ENCODE data around the gene NBPF6. TPM values are rescaled to one million over a fixed set of nuclear protein-coding genes. Genes with fewer than 3 reads are reported as not detected.
"Not testable (repeated sequence)": the region's sequence is repeated elsewhere in the genome, so short reads cannot be mapped to it uniquely, and the experiment has no call there.

NBPF6 gene
- total RNA-seq, 1 donor from 2014 or later, result not detected

DNA sequence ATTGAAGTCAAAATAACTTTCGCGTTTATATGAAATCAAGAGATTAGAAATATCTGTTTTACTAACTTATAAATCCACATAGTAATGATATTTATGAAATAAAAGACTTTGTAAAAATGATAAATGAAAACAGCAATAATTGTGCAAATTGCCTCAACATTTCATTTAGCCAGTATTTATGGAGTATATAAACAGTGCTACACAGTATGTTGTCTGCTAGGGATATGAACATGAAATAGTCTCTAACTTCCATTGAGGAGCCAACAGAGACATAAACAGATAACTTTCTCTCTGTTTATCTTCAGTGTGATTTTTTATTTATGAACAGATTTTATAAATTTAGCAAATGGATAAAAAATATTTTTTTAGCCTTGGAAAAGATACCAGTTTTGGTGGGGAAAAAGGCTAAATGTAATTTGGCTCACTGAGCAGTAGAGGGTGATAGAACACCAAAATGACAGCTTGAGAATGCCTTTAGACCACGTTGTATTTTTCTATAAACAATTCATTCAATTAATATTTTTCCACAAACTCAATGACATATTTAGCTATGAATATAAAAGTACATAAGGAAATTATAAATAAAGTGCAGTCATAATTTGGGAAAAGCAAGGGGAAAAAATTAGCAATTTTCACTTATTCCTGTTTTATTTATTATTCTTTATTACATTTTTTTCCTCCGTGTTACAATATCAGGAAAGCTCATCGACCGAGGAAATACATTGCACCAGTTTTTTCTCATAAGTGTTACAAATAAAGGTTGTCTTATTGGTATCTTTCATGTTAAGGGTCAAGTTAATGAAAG lies 62.3 kb downstream of the NBPF6 start:
- no peaks in the 10 kb centered on the region for H3K27me3 ChIP-seq (ENCODE audit: control insufficient read depth, insufficient read depth, low read length)
- TF ChIP-seq, protein P1, sequence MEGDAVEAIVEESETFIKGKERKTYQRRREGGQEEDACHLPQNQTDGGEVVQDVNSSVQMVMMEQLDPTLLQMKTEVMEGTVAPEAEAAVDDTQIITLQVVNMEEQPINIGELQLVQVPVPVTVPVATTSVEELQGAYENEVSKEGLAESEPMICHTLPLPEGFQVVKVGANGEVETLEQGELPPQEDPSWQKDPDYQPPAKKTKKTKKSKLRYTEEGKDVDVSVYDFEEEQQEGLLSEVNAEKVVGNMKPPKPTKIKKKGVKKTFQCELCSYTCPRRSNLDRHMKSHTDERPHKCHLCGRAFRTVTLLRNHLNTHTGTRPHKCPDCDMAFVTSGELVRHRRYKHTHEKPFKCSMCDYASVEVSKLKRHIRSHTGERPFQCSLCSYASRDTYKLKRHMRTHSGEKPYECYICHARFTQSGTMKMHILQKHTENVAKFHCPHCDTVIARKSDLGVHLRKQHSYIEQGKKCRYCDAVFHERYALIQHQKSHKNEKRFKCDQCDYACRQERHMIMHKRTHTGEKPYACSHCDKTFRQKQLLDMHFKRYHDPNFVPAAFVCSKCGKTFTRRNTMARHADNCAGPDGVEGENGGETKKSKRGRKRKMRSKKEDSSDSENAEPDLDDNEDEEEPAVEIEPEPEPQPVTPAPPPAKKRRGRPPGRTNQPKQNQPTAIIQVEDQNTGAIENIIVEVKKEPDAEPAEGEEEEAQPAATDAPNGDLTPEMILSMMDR (IDR thresholded peaks at IDR 0.05; ENCODE audit: insufficient read depth, low read length, poor library complexity, severe bottlenecking), result peak; percentile 79
- DNase-seq (ENCODE audit: low read depth), result no peak
- no peak overlapping the region for H3K4me3 ChIP-seq (ENCODE audit: low read depth, low read length)
- H3K36me3 ChIP-seq (ENCODE audit: control insufficient read depth, insufficient read depth, low read length), result no peaks in the 10 kb centered on the region

DNA sequence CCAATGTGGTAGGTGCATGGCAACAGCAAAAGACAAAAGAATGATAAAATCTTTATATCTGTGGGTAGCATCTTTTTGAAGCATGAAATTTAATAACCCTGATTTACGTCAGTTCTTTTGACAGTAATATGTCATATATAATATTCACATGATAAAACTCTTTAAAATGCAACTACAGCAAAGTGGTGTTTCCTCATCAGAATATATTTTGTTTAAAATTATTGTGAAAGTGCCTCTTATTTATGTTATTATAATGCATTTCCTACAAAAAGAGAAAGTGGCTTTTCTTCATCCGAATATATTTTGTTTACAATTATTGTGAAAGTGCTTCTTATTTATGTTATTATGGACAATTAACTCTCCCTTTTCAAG lies 62.9 kb downstream of the NBPF6 start:
- no peak overlapping the region for H3K4me3 ChIP-seq (ENCODE audit: low read depth, low read length)
- no peak for DNase-seq (ENCODE audit: low read depth)
- TF ChIP-seq, protein P1 (IDR thresholded peaks at IDR 0.05; ENCODE audit: insufficient read depth, low read length, poor library complexity, severe bottlenecking), result no peak
- no peaks in the 10 kb centered on the region for H3K27me3 ChIP-seq (ENCODE audit: control insufficient read depth, insufficient read depth, low read length)
- H3K36me3 ChIP-seq (ENCODE audit: control insufficient read depth, insufficient read depth, low read length), result no peaks in the 10 kb centered on the region

DNA sequence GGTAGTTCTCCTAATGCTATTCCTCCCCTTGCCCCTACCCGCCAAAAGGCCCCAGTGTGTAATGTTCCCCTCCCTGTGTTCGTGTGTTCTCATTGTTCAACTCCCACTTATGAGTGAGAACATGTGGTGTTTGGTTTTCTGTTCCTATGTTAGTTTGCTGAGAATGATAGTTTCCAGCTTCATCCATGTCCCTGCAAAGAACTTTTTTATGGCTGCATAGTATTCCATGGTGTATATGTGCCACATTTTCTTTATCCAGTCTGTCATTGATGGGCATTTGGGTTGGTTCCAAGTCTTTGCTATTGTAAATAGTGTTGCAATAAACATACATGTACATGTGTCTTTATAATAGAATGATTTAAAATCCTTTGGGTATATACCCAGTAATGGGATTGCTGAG lies 63.8 kb downstream of the NBPF6 start:
- H3K27me3 ChIP-seq (ENCODE audit: control insufficient read depth, insufficient read depth, low read length); H3K4me3 ChIP-seq (ENCODE audit: low read depth, low read length); H3K36me3 ChIP-seq (ENCODE audit: control insufficient read depth, insufficient read depth, low read length); DNase-seq (ENCODE audit: low read depth): not testable (repeated sequence)

DNA sequence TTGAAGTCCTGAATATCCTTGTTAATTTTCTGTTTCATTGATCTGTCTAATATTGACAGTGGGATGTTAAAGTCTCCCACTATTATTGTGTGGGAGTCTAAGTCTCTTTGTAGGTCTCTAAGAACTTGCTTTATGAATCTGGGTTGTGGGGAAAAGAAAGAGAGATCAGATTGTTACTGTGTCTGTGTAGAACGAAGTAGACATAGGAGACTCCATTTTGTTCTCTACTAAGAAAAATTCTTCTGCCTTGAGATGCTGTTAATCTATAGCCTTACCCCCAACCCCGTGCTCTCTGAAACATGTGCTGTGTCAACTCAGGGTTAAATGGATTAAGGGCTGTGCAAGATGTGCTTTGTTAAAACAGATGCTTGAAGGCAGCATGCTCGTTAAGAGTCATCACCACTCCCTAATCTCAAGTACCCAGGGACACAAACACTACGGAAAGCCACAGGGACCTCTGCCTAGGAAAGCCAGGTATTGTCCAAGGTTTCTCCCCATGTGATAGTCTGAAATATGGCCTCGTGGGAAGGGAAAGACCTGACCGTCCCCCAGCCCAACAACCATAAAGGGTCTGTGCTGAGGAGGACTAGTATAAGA lies 67.3 kb downstream of the NBPF6 start:
- not testable (repeated sequence) for H3K4me3 ChIP-seq (ENCODE audit: low read depth, low read length); DNase-seq (ENCODE audit: low read depth); H3K27me3 ChIP-seq (ENCODE audit: control insufficient read depth, insufficient read depth, low read length); H3K36me3 ChIP-seq (ENCODE audit: control insufficient read depth, insufficient read depth, low read length)

Other genes starting within 250 kb of the NBPF6 start
- 66.3 and 66.6 TPM in 2 replicates for gene SLC25A24, start 250.0 kb upstream of the NBPF6 start, total RNA-seq
- gene NBPF4, start 206.3 kb upstream of the NBPF6 start, total RNA-seq, result not detected in 2 replicates
- gene EEIG2, start 109.8 kb downstream of the NBPF6 start, total RNA-seq, result 5.2 and 6.3 TPM in 2 replicates
- 5.1 and 6.6 TPM in 2 replicates for gene HENMT1, start 210.8 kb downstream of the NBPF6 start, total RNA-seq
- gene PRPF38B, start 242.0 kb downstream of the NBPF6 start, total RNA-seq, result 20.3 and 21.1 TPM in 2 replicates